Hindlimb muscle (tissue), 1 donor: ENCODE data around the gene CRYBA1. TPM values are rescaled to one million over a fixed set of nuclear protein-coding genes. Genes with fewer than 3 reads are reported as not detected.

Experiments
- DNase-seq: peaks from one replicate; pipeline ENCODE4 v3.0.0-alpha.2; 2013
- polyA plus RNA-seq: library from polyadenylated mRNA; unstranded; fragments of 120-200 nt; gene quantifications from one replicate; pipeline ENCODE4 v1.2.1, GENCODE V29; 2013; ENCODE audit not compliant: insufficient read length

CRYBA1 gene
- polyA plus RNA-seq, 1 donor, result not detected

DNA sequence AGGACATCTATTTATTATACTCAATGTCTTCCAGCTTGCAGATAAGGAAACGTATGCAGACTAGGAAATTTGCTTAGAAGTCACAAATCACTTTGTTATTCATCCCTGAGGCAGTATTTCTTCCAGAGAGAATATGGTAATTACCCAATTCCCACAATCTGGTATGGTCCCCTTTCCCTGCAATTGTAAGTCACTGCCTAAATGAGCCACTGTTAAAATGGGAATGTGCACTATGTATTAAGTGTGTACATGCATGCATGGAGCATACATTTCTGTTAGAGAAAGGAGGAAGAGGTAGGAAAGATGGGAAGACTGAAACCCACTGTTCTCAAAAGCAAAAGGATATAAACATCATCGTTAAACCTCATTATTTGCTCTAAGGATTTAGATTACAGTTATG is 37.3 kb downstream of the CRYBA1 start:
- no peak for DNase-seq

DNA sequence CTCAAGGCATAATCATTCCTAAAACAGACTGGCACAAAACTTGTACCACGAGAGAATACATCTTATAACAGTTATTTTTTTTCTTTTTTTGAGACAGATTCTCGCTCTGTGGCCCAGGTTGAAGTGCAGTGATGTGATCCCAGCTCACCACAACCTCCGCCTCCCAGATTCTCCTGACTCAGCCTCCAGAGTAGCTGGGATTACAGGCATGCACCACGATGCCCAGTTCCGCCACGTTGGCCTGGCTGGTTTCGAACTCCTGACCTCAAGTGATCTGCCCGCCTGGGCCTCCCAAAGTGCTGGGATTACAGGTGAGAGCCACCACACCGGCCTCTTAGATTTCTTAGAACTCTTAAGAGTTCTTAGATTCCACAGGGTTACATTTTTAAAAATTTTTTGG is 43.2 kb downstream of the CRYBA1 start:
- no peak for DNase-seq

DNA sequence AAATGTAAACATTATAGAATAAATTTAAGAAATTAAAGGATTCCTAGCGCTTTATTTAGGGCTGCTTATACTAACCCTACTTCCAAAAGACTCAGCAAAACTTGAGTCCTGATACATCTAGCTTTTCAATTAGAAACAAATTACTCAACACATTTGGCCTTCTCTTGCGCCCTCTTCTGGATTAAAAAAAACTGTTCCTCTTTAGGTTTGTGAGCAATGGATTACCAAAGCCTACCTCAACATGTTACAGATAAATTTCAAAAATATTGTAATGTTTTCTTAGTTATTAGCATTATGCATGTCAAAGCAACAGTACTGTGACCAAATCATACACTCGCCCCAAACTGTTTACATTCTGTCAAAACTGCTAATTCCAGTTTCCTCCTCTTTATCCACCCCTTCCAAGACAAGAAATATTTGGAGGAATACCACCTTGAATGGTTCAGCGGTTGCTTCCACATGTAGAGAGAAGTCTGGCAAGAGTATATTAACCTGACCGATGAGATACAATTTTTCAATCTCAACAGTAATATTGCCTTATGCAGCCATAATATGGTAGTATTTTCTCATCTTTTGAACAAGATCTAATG is 44.6 kb downstream of the CRYBA1 start:
- DNase-seq, result peak; percentile 59

- peak; percentile 59 for DNase-seq
Observed at GRCh38 chr17:29292071-29292991, 45.7 kb downstream of the CRYBA1 start.

GRCh38 chr17:29292992-29293889 is 46.6 kb downstream of the CRYBA1 start:
- DNase-seq, result peak; percentile 63

DNA sequence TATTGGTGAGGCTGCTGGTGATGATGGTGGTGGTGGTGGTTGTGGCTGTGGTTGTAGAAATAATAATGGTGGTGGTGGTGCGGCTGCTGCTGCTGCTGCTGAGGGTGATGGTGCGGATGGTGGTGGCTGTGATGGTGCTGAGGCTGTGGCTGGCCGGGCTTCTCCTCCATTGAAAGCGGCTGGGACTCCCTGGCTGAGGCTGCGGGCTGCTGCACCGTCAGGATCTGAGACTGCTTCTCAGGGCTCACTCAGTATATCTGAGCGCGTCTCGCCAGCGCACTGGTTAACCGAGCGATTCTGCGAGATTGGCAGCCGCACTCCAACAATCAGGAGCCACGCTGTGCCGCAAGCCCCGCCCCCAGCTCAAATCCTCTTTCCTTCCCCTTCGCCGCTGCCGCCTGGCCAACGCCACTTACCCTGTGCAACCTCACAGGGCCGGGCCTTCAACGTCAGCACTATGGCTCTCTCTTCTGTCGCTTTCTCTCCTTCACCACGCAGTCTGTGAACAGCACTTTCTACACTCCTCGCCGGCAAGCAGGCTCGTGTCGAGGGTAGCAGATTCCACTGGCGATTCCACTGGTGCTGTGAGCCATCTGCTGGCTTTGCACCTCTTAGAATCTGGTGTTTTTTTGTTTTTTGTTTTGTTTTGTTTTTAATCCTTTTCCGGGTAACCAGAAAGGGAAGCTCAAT is 47.4 kb downstream of the CRYBA1 start, which contains the start of gene NUFIP2:
Gene NUFIP2, minus strand, starts transcription at position 259 of the 690 bp plus-strand sequence. Its CDS starts 89 bp downstream, at position 170.
- peak; percentile 99 for DNase-seq

DNA sequence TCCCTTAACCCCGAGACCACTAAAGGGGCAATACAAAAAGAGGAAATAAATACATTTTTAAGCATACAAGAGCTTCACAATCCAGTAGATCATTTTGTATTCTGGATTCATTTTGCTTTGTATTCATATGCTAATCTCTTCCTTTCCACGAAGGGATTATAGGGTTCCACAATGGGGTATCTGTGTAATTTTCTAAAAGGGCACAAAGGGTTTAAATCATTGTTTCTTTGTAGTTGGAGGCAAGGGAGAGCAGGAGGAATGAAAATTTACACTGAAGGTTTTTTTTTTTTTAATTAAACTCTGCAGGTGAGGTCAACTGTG is 47.9 kb downstream of the CRYBA1 start:
- DNase-seq, result no peak

DNA sequence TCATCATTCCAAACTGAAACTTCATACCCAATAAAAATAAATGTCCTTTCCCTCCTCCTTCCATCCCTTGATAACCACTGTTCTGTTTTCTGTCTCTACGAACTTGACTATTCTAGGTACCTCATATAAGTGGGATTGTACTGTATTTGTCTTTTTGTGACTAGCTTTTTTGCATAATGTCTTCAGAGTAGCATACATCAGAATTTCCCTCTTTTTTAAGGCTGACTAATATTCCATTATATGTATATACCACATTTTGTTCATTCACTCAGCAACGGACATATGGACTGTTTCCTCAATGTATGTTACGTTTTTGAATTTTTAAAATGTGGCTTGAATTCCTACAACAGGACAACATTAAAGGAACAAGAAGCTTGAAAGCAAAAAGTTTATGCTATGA is 48.8 kb downstream of the CRYBA1 start:
- DNase-seq, result no peak

DNA sequence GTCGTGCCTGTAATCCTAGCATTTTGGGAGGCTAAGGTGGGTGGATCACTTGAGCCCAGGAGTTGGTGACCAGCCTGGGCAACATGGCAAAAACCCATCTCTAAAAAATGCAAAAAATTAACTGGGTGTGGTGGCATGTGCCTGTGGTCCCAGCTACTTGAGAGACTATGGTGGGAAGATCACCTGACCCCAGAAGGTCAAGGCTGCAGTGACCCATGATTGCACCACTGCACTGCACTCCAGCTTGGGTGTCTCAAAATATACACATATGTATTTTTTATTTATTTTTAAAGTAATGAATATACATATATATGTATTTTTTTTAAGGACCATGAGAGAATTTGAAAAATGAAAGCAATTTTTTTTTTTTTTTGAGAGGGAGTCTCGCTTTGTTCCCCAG is 52.4 kb downstream of the CRYBA1 start:
- no peak for DNase-seq

- DNase-seq, result no peak
Observed at GRCh38 chr17:29303386-29303785, 56.7 kb downstream of the CRYBA1 start.

Other genes with a start within 250 kb of the CRYBA1 start
- 0.12 TPM for gene SEZ6, start 240.8 kb upstream of the CRYBA1 start, polyA plus RNA-seq
- 0.74 TPM for gene PIPOX, start 203.7 kb upstream of the CRYBA1 start, polyA plus RNA-seq
- gene MYO18A, start 66.5 kb upstream of the CRYBA1 start, polyA plus RNA-seq, result 385 TPM
- gene NUFIP2, start 47.3 kb downstream of the CRYBA1 start, polyA plus RNA-seq, result 32.7 TPM
- 29.9 TPM for gene TAOK1, start 143.5 kb downstream of the CRYBA1 start, polyA plus RNA-seq